ENCODE measurements around the gene NME8.
A peak's percentile ranks its signal among the peaks of the same experiment; 100 is the strongest.

DNA sequence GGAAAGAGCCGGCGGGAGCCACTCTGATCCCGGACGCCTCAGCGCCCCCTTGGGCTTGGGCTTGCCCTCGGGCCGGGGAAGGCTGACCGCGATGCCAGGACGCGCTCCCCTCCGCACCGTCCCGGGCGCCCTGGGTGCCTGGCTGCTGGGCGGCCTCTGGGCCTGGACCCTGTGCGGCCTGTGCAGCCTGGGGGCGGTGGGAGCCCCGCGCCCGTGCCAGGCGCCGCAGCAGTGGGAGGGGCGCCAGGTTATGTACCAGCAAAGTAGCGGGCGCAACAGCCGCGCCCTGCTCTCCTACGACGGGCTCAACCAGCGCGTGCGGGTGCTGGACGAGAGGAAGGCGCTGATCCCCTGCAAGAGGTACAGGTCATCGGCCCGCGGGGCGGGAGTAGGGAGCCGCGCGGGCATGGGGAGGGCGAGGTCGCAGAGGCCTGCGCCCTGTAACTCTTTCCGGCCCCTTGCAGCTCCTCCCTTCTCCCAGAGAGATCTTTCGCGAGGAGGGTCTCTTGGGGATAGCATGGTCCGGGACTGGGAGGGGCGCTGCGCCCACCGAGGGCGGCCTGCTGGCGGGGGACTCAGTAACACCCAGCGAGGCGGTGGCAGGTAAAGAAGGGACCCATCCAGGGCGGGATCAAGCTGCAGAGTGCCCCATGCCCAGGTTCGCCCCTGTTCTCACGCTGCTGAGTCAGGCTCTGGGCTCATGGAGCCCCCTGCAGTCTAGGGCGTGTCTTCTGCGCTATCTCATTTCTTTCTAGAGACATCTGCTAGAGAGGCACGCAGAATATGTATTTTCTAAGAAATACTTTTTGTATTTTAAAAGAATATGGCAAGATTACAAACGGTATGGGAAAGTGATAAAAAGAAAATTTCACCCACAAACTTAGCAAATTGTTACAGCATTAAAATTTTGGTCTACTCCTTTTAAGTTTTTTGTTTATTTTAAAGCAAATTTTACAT is 72.7 kb downstream of the NME8 start:
- TF ChIP-seq, protein P1, sequence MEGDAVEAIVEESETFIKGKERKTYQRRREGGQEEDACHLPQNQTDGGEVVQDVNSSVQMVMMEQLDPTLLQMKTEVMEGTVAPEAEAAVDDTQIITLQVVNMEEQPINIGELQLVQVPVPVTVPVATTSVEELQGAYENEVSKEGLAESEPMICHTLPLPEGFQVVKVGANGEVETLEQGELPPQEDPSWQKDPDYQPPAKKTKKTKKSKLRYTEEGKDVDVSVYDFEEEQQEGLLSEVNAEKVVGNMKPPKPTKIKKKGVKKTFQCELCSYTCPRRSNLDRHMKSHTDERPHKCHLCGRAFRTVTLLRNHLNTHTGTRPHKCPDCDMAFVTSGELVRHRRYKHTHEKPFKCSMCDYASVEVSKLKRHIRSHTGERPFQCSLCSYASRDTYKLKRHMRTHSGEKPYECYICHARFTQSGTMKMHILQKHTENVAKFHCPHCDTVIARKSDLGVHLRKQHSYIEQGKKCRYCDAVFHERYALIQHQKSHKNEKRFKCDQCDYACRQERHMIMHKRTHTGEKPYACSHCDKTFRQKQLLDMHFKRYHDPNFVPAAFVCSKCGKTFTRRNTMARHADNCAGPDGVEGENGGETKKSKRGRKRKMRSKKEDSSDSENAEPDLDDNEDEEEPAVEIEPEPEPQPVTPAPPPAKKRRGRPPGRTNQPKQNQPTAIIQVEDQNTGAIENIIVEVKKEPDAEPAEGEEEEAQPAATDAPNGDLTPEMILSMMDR (IDR thresholded peaks at IDR 0.05): peak; percentile 67
- TF ChIP-seq ZFX (IDR thresholded peaks at IDR 0.05; ENCODE audit: borderline replicate concordance): no peak
